A172 (cell line): ENCODE results near the gene DTD1. TPM values are rescaled to one million over a fixed set of nuclear protein-coding genes. Genes with fewer than 3 reads are reported as not detected.
A peak's percentile ranks its signal among the peaks of the same experiment; 100 is the strongest.
"Not testable (repeated sequence)": the region's sequence is repeated elsewhere in the genome, so short reads cannot be mapped to it uniquely, and the experiment has no call there.

Experiments
- DNase-seq: peaks from one replicate; pipeline ENCODE4 v3.0.0-alpha.2; 2015; ENCODE audit warnings: low spot score
- total RNA-seq: library from RNA; depleted of rRNA; stranded (reverse); fragments of >200 nt; shearing (Covaris generic); gene quantifications from 2 replicates; pipeline ENCODE4 v1.2.3, GENCODE V29; 2014

Gene DTD1
- total RNA-seq, 1 experiment from 2014 or later: 154 TPM

DNA sequence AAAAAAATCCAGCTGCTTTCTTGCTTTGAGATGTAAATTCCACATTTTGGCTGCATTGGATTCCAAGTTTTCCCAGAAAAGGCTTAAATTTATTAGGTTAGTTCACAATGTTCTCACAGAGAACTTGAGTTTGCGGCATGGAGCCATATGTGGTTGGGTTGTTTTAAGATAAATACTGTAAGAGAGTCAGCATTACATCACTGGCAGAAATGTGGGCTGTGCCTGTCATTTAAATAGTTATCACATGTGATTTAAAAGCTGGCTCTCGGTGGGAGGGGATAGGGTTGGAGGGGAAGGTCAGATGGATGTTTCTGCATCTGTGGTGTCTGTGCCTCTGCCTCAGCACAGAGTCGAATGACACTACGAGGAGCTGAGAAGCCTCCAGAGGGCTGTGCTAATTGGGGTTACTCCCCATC, 151.9 kb downstream of the DTD1 start:
- peak; percentile 81 for DNase-seq

DNA sequence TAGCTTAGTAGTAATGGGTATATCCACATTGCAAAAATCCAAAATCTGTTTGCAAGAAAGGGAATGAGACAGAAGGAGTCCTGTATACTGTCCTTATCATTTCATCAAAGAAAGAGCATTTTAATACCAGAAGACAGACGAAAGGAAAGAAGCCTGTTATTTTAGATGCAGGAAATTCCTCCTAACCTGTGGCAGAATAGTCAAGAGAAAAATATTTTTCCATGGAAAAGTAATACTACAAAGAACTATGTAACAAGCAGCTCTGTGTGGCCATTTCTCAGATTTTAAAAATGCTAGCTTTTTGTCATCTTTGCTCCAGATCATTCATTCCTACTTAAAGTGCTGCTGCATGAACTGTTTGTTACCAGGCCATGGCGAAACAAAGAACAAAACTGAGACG, 152.9 kb downstream of the DTD1 start:
- DNase-seq: no peak

DNA sequence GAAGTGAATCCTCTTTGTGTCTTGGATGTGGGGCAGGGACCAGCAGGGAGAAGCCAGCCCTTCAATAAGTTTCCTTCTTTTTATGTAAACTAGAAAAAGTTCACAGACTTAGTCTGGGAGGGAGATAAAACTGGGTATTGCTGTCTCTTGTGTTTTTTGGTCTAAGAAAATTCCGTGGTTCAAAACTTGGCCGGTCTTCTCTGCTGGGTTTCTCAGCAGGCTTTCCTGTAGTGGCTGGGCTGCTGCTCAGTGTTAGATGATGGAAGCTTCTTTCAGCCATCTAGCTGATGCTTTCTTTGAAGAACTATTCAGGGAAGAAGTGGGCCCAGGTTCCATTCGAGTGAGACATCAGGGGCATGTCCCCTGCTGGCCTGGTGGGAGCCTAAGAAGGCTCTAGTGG, 155.0 kb downstream of the DTD1 start:
- DNase-seq: no peak

DNA sequence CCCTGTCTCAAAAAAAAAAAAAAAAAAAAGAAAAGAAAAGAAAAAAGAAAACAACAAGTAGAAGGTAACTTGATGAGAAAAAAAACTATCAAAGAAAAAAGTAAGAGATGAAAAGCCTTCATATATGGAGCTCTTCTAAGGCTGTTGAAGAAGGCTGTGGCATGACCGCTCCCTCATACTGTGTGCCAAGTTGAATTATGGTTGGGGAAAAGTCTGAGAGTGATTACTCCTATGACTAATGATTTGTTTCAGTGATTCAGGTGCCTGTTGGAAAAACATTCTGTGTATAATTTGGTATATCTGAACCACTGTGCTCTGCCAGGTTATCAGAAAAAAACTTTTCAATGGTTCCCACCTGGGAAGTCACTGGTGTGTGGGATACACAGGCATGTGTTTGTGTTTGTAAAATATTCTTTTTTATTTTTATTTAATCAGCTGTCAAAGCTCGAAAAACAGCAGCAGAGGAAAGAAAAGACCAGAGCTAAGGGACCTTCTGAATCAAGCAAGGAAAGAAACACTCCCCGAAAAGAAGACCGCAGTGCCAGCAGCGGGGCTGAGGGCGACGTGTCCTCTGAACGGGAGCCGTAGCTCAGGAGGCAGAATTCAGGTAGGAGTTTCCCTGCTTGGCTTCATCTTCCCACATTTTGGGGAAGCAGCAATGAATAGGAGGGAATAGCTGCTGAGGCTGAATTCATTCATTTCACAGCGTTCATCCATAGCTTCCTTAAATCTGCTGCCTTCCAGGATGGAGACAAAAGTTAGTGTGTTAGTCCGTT, 156.0 kb downstream of the DTD1 start:
- peak; percentile 55 for DNase-seq

DNA sequence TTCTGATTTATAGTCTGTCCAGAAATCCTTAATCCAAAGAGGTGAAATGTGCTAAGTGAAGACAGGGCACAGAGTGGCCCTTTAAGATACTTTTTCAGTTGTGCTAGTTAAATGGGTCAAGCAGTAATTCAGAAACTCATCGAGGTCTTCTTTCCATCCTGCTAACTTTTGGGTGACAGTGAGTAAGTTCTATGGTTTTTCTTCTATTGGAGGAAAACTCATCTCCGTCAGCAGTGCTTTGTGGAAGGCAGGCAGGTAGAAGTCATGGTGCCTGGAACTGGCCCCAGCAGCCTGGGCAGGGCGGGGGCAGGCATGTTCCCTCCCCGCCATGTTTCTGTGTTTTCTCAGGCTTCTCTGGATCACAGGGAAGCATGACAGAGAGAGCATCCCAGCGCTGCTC, 159.2 kb downstream of the DTD1 start:
- no peak for DNase-seq

DNA sequence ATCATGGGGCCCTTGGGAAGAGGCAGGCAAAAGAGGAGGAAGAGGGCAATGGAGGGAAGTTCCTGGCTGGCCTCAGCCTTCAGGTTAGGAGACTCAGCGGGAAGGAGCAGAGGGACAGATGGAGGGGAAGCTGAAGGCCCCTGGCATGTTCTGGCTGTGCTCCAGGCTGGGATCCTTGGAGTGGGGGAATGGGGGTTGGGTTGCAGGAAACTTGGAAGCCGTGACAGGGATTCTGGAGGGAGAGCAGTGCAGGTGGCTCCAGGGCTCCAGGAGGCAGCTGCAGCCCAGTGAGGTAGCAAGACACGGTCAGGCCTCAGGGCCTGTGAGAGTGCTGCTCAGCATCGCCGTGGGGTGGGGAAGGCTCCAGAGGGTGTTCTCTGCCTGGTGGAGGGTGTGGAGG, 161.1 kb downstream of the DTD1 start:
- no peak for DNase-seq

DNA sequence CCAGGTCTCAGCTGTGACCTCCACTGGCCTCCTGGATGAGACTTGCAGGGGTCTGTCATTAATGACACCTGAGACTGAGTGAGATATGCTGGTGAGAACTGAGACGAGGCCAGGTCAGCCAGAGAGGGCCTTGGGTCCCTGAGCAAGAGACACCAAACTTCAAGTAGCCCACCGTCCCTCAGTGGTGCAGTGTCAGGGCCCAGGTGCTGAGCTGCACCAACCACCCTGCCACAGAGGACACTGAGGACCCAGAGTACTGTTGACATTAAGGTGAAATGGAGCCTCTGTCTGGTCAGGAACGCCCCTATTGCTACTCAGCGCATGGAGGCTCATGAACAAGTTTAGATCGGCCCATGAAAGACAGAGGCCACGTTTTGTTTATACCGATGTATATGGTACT, 161.7 kb downstream of the DTD1 start:
- DNase-seq: no peak

DNA sequence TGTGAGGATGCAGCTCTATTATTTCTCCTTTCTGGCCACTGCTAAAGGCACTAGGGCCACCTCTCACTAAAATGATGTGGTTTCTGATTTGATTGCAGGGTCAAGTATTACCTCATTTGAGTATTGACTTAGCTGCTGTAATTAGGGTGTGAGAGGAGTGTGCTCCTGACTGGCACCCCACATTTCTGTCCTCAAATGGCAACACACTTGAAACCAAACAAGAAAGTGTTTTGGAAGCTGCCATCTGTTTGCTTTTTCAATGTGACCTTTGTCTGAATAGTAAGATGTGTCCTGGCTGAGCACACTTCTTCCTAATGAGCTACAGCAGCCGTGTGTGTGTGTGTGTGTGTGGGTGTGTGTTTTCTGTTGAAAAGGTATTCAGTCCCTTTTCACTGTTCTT, 162.9 kb downstream of the DTD1 start:
- no peak for DNase-seq

DNA sequence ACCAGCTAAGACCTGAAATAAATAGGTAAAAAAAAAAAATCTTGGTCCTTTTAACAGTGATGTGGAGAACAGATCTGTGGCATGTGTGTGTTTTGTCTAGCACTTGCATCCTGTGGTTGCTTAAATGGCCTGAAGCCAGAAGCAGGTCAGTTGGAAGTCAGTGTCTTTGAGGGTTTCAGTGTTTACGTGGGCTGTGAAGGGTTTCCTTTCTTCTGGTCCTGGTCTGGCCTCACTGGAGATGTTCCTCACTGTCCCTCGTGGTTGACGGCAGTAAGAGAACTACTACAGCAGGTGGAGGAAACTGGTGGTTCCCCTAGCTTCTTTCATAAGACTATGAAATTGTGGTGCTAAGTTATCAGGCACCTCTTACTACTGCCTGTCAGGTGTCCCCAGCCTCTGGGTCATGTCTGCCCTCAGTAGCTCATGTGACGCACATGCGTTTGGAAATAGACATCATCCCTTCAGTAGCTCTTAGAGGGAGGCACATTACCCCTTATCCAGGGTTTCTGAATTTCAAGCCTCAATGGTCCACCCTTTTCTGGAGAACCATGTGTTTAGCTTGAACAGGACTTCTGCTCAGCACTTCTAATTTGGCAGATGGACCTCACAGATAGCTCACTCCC, 166.3 kb downstream of the DTD1 start:
- DNase-seq: no peak

DNA sequence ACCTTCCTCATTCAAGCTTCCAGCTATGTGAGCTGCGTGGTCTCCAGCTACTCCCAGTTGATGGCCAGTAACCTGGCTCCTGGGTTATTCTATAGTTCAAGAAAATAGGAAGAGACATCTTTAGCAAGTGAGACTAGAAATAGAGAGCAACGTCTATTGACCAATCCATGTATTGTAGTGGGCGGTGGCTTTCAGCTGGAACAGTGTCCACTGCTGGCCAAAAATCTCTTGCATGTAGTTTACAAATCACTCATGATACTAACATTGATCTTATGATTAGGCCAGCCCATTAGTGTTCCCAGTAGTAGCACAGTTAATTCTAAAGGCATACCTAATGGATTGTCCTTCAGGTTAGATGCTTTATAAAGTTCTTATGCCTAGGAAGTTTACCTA, 166.8 kb downstream of the DTD1 start:
- DNase-seq: no peak

DNA sequence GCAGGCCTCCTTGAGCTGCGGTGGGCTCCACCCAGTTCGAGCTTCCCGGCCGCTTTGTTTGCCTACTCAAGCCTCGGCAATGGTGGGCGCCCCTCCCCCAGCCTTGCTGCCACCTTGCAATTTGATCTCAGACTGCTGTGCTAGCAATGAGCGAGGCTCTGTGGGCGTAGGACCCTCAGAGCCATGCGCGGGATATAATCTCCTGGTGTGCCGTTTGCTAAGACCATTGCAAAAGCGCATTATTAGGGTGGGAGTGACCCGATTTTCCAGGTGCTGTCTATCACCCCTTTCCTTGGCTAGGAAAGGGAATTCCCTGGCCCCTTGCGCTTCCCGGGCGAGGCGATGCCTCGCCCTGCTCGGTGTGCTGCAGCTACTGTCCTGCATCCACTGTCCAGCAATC, 173.0 kb downstream of the DTD1 start:
- not testable (repeated sequence) for DNase-seq

DNA sequence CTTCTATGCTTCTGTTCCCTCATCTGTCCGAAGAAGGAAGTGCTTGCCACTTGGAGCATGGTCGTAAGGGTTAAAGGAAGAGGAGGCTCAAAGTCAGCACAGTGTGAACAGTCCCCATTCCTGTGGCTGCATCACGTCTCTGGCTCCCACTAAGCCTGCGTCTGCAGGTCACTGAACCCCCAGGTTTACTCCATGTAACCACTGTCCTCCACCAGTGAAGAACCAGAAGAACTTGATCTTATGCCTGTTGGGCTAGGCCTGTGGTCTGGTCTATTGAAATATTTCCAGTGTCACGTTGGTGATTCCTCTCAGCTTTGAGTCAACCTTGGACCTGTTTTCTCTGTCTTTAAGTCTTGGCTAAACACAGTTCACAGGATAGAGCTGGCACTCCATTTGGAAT, 179.8 kb downstream of the DTD1 start:
- no peak for DNase-seq

DNA sequence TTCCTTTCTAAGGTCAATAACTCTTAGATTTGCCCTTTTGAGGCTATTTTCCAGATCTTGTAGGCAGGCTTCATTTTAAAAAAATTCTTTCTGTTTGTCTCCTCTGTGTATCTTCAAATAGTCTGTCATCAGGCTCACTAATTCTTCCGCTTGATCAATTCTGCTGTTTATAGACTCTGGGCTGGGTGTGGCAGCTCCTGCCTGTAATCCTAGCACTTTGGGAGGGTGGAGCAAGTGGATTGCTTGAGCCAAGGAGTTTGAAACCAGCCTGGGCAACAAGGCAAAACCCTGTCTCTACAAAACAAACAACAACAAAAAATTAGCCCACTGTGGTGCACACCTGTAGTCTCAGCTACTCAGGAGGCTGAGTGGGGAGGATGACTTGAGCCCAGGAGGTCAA, 185.7 kb downstream of the DTD1 start:
- DNase-seq: no peak

DNA sequence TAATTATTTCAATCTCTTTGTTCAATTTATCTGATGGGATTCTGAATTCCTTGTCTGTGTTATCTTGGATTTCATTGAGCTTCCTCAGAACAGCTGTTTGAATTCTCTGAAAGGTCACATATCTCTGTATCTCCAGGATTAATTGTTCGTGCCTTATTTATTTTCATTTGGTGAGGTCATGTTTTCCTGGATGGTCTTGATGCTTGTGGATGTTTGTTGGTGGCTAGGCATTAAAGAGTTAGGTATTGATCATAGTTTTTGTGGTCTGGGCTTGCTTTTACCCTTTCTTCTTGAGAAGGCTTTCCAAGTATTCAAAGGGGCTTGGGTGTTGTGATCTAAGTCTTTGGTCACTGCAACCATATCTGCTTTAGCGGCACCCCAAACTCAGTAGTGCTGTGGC, 186.4 kb downstream of the DTD1 start:
- no peak for DNase-seq

DNA sequence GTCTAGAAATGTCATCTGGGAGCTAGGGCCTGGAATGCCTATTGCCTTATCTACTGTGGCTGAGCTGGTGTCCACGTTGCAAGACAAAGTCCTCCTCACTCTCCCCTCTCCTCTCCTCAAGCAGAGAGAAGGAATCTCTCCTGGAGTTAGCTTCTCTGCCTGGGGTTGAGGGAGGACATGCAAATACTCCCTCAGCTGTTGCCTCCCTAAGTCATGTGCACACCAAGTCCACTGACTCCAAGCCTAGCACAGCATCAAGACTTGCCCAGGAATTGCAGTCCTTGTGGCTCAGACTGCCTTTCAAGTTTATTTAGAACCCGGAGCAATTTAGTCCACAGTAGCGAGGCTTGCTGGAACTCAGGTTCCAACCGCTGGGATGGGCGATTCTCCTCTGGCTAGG, 187.8 kb downstream of the DTD1 start:
- no peak for DNase-seq

DNA sequence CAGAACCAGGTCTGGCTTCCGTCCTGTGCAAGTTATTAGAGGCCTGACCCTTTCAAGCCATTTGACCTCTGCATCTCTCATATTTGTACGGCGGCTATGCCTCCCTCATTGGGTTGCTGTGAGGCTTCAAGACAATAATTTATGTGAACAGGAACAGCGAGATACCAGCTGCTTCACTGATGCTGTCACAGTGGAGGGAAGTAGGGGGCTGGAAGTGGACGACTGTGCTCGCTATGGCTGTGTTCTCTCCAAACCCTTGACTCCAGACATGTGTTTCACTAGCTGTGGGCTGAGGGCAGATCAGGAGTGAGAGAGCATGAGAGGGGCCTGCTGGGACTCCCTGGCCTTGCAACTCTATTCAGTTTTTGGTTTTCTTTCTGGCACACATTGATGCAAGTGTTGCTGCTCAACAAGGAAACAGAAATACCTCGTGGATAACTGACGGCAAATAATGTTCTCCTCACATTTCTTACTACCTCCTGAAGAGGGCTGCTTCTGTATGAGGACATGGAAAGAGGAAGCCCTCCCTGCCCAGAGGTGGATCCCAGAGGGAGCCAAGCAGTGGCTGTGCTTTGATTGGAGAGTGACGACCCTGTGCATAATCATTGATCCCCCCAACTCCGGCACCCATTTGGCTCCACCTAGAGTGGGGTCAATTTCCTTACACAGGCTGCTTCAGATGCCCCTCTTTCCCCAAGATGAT, 191.0 kb downstream of the DTD1 start:
- no peak for DNase-seq

DNA sequence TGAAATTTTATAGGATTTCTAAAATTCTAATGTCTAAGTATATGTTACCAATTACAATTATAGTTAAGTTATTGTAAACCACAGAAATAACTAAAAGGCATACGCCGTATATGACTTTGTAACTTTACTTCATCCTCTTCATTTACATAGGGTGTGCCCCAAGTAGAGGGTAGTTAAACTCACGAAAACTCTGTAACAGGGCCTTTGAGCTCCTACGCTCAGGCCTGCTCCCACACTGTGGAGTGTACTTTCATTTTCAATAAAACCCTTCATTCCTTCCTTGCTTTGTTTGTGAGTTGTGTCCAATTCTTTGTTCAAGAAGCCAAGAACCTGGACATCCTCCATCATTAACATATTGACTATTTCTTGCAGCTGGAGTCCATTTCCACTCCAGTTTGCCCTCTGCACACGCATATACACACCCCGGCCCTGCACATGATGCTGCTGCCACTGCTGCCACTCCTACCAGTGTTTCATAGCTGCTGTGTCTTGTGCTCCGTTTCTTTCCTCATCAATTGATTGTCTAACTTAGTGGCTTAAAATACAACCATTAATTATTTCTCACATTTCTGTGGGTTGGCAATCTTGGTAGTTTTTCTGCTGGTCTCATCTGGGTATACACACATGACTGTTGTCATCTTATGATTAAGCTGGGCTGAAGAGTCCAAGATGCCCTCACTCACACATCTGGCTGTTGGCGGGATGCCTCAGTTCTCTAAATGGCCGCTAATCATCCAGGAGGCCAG, 192.7 kb downstream of the DTD1 start:
- no peak for DNase-seq

DNA sequence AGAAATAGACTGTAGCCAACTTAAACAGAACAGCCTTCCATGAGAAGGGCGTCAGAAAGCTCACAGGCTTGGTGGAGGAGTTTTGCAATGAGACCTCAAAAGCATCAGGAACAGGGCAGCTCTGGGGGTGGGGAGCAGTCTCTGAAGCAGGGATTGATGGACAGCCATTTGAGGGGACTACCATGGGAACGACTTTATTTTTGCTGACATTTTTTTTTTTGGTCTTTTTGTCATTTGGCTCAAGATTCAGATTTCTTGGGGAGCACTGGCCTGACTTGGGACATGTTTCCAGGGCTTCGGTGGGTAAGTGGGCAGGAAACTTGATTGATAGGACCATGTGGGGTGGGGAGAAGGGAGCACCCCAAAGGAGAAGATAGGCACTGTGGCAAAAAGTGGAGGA, 193.7 kb downstream of the DTD1 start:
- no peak for DNase-seq

DNA sequence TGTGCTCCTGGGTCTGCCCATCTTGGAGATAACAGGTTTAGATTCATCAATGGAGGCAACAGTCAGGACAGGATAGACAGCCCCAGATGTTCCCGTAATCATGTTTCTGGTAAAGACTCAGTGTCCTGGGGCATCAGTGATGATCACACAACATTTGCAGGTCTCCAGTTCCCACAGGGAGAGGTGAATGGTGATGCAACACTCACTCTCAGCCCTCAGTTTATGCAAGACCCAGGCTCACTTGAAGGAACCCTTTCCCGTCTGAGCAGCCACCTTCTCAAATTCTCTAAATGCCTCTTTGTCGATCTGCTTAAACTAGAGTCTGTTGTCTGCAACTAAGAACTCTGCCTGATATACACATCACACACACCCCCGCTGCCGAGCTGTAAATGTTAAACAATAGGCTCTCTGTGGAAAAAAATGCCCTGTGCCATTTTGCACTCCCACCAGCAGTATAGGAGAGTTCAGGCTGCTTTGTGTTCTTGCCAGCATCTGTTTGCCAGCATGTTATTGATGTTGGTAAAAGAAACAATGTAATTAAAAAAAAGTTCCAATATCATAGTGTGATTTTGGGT, 195.6 kb downstream of the DTD1 start:
- no peak for DNase-seq

DNA sequence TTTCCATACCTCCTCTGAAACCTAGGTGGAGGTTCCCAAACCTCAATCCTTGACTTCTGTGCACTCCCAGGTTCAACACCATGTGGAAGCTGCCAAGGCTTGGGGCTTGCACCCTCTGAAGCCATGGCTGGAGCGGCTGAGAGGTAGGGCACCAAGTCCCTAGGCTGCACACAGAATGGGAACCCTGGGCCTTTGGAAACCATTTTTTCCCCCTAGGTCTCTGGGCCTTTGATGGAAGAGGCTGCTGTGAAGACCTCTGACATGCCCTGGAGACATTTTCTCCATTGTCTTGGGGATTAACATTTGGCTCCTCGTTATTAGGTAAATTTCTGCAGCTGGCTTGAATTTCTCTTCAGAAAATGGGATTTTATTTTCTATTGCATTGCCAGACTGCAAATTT, 199.2 kb downstream of the DTD1 start:
- DNase-seq: not testable (repeated sequence)

DNA sequence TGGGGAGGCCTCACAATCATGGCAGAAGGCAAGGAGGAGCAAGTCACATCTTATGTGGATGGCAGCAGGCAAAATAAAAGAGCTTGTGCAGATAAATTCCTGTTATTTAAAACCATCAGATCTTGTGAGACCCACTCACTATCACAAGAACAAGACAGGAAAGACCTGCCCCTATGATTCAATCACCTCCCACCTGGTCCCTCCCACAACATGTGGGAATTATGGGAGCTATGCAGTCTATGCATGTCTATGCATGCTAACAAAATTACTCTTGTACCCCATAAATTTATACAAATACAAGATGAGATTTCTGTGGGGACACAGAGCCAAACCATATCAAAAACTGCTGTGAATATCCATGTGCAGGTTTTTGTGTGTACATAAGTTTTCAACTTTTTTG, 200.2 kb downstream of the DTD1 start:
- no peak for DNase-seq

DNA sequence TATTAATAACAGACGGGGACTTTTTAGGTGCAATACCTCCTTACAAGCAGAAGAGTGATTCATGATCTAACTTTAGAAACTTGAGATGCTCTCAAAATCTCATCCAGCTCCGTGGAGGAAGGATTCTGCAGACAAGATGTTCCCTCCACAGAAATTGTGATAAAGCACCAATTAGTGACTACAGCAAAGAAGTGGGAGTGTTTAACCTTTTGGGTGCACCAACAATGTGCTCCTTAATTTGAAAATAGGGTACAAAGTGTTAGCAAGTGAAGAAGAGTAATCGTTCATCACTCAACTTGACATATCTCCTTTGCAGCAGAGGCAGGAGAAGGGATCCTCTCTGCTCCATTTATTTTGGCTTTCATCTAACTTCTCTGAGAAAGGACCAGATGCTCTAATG, 202.9 kb downstream of the DTD1 start:
- DNase-seq: no peak
